ENCODE data around the gene EIF4G3.

DNA sequence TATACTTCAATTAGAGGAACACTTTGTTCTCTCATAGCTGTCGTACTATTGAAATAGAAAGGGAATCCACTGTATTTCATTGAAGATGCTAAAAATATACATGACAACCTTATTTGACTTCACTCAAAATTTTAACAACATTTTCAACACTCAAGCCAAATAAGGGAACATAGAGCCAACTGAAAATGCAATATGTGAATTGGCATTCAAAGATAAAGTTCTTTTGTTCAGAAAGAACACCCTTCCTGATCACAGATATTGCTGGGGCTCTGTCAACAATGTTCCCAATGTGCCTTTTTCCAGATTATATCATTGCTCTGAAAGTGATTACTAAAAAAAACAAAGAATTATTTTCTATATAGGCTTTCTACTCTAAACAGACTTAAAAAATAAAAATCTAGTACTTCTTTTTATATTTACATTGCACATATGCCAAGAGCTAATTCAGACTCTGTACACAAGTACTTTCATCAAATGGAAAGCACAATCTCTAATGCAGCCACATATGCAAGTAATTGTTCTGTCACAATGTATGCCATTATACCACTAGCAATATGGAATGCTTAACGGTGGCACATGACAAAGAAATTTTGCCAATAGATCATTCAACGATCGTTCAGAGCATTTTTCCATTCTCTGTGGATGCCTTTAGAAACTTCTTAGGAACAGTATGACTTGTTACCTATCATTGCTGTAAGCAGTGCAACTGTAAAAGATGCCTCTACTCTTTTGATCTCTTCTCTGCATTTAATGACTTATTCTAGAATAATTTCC is 171.0 kb downstream of the EIF4G3 start:
- TF ChIP-seq, protein P1, sequence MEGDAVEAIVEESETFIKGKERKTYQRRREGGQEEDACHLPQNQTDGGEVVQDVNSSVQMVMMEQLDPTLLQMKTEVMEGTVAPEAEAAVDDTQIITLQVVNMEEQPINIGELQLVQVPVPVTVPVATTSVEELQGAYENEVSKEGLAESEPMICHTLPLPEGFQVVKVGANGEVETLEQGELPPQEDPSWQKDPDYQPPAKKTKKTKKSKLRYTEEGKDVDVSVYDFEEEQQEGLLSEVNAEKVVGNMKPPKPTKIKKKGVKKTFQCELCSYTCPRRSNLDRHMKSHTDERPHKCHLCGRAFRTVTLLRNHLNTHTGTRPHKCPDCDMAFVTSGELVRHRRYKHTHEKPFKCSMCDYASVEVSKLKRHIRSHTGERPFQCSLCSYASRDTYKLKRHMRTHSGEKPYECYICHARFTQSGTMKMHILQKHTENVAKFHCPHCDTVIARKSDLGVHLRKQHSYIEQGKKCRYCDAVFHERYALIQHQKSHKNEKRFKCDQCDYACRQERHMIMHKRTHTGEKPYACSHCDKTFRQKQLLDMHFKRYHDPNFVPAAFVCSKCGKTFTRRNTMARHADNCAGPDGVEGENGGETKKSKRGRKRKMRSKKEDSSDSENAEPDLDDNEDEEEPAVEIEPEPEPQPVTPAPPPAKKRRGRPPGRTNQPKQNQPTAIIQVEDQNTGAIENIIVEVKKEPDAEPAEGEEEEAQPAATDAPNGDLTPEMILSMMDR (conservative IDR thresholded peaks at IDR 0.05; ENCODE audit: low read depth, low read length) = no peak
- no peak for TF ChIP-seq EZH2 (IDR thresholded peaks at IDR 0.05; ENCODE audit: borderline replicate concordance, low read depth, low read length, poor library complexity, severe bottlenecking)

Measured in A673 (cell line).